ENCODE data around the gene WHRN. TPM values are rescaled to one million over a fixed set of nuclear protein-coding genes. Genes with fewer than 3 reads are reported as not detected.

The WHRN gene
- total and polyA plus RNA-seq, 2 experiments from 2014 or later = 8.3 to 8.9 TPM

DNA sequence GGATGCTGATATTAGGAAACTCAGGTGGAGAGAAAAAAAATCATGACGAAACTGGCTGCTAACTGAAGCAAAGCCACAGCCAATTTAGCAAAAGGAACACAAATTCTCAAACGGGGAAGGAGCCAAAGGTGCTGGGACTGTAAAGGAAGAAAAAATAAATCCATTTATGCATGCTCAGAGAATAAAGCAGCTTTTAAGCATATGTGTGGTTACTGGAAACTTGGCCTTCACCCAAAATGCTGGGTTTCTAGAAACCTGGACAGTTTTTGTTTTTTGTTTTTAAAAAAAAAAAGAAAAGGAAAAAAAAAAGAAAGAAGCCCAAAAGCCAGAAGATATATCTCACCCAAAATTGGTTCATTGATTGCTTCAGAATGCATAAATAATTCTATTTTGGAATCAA is 8.0 kb downstream of the WHRN start (continued):
- TF ChIP-seq, protein P1, sequence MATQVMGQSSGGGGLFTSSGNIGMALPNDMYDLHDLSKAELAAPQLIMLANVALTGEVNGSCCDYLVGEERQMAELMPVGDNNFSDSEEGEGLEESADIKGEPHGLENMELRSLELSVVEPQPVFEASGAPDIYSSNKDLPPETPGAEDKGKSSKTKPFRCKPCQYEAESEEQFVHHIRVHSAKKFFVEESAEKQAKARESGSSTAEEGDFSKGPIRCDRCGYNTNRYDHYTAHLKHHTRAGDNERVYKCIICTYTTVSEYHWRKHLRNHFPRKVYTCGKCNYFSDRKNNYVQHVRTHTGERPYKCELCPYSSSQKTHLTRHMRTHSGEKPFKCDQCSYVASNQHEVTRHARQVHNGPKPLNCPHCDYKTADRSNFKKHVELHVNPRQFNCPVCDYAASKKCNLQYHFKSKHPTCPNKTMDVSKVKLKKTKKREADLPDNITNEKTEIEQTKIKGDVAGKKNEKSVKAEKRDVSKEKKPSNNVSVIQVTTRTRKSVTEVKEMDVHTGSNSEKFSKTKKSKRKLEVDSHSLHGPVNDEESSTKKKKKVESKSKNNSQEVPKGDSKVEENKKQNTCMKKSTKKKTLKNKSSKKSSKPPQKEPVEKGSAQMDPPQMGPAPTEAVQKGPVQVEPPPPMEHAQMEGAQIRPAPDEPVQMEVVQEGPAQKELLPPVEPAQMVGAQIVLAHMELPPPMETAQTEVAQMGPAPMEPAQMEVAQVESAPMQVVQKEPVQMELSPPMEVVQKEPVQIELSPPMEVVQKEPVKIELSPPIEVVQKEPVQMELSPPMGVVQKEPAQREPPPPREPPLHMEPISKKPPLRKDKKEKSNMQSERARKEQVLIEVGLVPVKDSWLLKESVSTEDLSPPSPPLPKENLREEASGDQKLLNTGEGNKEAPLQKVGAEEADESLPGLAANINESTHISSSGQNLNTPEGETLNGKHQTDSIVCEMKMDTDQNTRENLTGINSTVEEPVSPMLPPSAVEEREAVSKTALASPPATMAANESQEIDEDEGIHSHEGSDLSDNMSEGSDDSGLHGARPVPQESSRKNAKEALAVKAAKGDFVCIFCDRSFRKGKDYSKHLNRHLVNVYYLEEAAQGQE (IDR thresholded peaks at IDR 0.05; ENCODE audit: unreplicated experiment) = no peak
- no peak for TF ChIP-seq CREB1 (CRISPR knock-in tag; IDR thresholded peaks at IDR 0.05; ENCODE audit: low read depth)
- TF ChIP-seq, protein P2, sequence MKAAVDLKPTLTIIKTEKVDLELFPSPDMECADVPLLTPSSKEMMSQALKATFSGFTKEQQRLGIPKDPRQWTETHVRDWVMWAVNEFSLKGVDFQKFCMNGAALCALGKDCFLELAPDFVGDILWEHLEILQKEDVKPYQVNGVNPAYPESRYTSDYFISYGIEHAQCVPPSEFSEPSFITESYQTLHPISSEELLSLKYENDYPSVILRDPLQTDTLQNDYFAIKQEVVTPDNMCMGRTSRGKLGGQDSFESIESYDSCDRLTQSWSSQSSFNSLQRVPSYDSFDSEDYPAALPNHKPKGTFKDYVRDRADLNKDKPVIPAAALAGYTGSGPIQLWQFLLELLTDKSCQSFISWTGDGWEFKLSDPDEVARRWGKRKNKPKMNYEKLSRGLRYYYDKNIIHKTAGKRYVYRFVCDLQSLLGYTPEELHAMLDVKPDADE (IDR thresholded peaks at IDR 0.05) = no peak

DNA sequence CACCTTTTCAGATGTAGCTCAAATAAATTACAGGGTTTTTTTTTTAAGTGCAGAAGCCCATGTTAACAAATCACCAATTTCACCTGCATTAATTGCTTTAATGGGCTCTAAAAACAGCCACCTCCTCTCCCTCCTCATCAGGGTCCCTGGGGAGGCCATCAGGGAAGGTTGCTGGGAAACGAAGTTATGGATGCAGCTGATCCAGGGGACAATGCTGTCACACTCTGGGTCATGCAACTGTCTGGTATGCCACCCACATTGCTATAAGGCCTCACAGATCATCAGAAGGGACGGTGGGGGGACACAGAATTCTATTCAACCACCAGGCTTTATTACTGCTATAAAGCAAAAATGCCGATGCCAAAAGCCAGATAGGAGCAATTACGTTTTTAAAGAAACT is 9.3 kb downstream of the WHRN start:
- Mint-ChIP-seq H3K36me3 (ENCODE audit: low read depth) (no peaks in the 10 kb centered on the region), H3K4me1 (peaks cover 22% of the 10 kb centered on the region), H3K27ac (no peak overlapping the region), H3K9me3 (no peaks in the 10 kb centered on the region), H3K4me3 (no peak overlapping the region), H3K27me3 (ENCODE audit: insufficient read depth, low read depth, poor library complexity) (peaks cover 3% of the 10 kb centered on the region)
- Histone ChIP-seq H4K20me1 (replicated peaks; ENCODE audit: insufficient read depth) (no peaks in the 10 kb centered on the region), H3K27me3 (ENCODE audit: insufficient read depth) (no peaks in the 10 kb centered on the region), H3K27ac (ENCODE audit: low read depth) (no peak overlapping the region), H3K79me2 (replicated peaks; ENCODE audit: insufficient read depth) (0 out of 2 replicates have a peak, but pooled peaks cover 4% of the 10 kb centered on the region), H3K4me2 (no peak overlapping the region), H3K4me1 (ENCODE audit: insufficient read depth) (peaks cover 3% of the 10 kb centered on the region; the same call in 1 of the 2 replicates), H3F3A (replicated peaks; ENCODE audit: low read depth) (no peaks in the 10 kb centered on the region), H3K36me3 (ENCODE audit: insufficient read depth) (no peaks in the 10 kb centered on the region), H3K9me2 (ENCODE audit: insufficient read depth) (no peaks in the 10 kb centered on the region), H3K4me3 (no peak overlapping the region), H2AFZ (no peak overlapping the region)
- ATAC-seq (no peak), DNase-seq (ENCODE audit: low spot score) (no peak)
- TF ChIP-seq NANOG (IDR thresholded peaks at IDR 0.05; ENCODE audit: borderline replicate concordance) = no peak
- TF ChIP-seq, protein P3, sequence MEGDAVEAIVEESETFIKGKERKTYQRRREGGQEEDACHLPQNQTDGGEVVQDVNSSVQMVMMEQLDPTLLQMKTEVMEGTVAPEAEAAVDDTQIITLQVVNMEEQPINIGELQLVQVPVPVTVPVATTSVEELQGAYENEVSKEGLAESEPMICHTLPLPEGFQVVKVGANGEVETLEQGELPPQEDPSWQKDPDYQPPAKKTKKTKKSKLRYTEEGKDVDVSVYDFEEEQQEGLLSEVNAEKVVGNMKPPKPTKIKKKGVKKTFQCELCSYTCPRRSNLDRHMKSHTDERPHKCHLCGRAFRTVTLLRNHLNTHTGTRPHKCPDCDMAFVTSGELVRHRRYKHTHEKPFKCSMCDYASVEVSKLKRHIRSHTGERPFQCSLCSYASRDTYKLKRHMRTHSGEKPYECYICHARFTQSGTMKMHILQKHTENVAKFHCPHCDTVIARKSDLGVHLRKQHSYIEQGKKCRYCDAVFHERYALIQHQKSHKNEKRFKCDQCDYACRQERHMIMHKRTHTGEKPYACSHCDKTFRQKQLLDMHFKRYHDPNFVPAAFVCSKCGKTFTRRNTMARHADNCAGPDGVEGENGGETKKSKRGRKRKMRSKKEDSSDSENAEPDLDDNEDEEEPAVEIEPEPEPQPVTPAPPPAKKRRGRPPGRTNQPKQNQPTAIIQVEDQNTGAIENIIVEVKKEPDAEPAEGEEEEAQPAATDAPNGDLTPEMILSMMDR (conservative IDR thresholded peaks at IDR 0.05; ENCODE audit: low read depth in 2 of 2) = no peak
- TF ChIP-seq POLR2AphosphoS5 (IDR thresholded peaks at IDR 0.05; ENCODE audit: low read depth) = no peak
- TF ChIP-seq, protein P1 (IDR thresholded peaks at IDR 0.05; ENCODE audit: unreplicated experiment) = no peak
- no peak for TF ChIP-seq CREB1 (CRISPR knock-in tag; IDR thresholded peaks at IDR 0.05; ENCODE audit: low read depth)
- TF ChIP-seq, protein P2 (IDR thresholded peaks at IDR 0.05) = no peak

Data from GM23338 (cell line).